ENCODE results near the gene EPSTI1.

Gene EPSTI1

DNA sequence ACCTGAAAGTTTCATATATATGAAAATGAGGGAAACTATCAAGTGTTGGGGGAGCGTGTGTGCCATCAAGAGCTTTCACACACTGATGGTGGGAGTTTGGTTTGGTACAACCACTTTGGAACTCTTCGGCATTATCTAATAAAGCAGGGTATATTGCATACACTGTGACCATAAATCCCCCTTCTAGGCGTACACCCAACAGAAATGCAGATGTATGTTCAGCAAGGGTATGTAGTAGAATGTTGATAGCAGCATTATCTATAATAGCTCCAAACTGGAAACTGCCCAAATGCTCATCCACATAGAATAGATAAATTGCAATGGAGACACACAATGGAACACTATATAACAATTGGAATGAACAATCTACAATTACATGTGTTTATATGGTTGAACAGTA, 139.9 kb downstream of the EPSTI1 start:
- TF ChIP-seq, protein P1, sequence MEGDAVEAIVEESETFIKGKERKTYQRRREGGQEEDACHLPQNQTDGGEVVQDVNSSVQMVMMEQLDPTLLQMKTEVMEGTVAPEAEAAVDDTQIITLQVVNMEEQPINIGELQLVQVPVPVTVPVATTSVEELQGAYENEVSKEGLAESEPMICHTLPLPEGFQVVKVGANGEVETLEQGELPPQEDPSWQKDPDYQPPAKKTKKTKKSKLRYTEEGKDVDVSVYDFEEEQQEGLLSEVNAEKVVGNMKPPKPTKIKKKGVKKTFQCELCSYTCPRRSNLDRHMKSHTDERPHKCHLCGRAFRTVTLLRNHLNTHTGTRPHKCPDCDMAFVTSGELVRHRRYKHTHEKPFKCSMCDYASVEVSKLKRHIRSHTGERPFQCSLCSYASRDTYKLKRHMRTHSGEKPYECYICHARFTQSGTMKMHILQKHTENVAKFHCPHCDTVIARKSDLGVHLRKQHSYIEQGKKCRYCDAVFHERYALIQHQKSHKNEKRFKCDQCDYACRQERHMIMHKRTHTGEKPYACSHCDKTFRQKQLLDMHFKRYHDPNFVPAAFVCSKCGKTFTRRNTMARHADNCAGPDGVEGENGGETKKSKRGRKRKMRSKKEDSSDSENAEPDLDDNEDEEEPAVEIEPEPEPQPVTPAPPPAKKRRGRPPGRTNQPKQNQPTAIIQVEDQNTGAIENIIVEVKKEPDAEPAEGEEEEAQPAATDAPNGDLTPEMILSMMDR (IDR thresholded peaks at IDR 0.05): no peak
- H3K27ac ChIP-seq: no peak overlapping the region
- H3K36me3 ChIP-seq (ENCODE audit: control insufficient read depth, insufficient read depth, low read length): no peaks in the 10 kb centered on the region
- H3K4me1 ChIP-seq: no peaks in the 10 kb centered on the region
- H3K27me3 ChIP-seq (ENCODE audit: control insufficient read depth, insufficient read depth, low read length): no peaks in the 10 kb centered on the region
- no peak overlapping the region for H2AFZ ChIP-seq
- H3K4me3 ChIP-seq (ENCODE audit: low read depth, low read length): no peak overlapping the region
- H3K9ac ChIP-seq: no peak overlapping the region
- H3K79me2 ChIP-seq: no peaks in the 10 kb centered on the region
- no peaks in the 10 kb centered on the region for H3K9me3 ChIP-seq (ENCODE audit: control insufficient read depth, low read length)
- no peak overlapping the region for H3K4me2 ChIP-seq (ENCODE audit: low read length)

DNA sequence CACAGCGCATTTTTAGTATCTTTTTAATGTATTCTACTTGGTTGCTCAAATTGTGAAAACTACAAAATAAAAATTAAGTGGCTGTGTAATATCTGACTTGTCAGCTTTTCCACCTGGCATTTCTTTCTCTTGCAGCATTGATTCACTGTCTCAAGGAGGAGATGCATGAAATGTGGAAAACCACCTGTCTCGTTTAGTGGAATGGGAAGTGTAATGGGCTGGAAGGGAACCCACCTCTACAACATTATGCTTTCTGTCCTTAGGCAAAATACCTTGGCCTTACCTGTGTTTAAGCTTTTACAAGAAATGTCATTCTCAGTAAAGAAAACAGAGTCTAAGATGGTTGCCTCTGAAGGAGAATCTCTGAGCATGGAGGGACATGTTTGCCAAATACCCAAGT, 142.8 kb downstream of the EPSTI1 start:
- no peak overlapping the region for H3K9ac ChIP-seq
- no peak overlapping the region for H3K4me3 ChIP-seq (ENCODE audit: low read depth, low read length)
- H3K27ac ChIP-seq: no peak overlapping the region
- H3K9me3 ChIP-seq (ENCODE audit: control insufficient read depth, low read length): no peaks in the 10 kb centered on the region
- H2AFZ ChIP-seq: no peak overlapping the region
- TF ChIP-seq, protein P1 (IDR thresholded peaks at IDR 0.05): no peak
- H3K79me2 ChIP-seq: no peaks in the 10 kb centered on the region
- no peaks in the 10 kb centered on the region for H3K4me1 ChIP-seq
- H3K36me3 ChIP-seq (ENCODE audit: control insufficient read depth, insufficient read depth, low read length): no peaks in the 10 kb centered on the region
- H3K4me2 ChIP-seq (ENCODE audit: low read length): no peak overlapping the region
- no peaks in the 10 kb centered on the region for H3K27me3 ChIP-seq (ENCODE audit: control insufficient read depth, insufficient read depth, low read length)

DNA sequence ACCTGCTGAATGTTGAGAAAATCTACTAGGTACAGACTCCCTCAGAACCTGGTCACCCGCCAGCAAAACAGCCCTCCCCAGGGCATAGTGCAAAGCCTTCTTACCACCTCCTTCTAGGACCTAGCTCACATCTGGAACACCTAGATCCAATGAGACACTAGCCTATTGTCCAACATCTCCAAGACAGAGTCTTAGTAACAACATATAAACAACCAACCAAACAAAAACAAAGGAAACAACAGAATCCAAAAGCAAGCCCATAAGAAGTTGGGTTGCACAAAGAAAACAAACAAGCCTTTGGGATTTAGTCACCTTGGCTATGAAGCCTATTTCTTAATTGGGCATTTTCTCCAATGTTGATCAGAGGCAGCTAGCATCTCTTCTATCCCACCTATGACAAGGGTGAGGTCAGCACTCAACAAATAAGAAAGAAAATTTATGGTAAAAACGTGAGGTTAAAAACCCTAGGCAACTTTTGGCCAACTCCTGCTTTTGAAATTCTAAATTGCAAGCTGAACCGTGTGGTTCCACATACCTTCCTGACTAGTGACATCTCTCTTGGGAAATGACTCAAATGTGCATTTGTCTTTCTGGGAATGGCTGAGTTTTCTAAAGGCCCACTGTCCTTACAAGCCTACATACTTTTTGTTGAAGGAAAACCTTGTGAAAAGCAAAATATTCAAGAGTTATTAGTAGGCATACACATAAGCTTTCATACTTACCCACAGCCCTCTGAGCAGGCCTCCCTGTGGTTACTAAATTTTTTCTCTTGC, 144.0 kb downstream of the EPSTI1 start:
- Histone ChIP-seq H3K79me2 (no peaks in the 10 kb centered on the region), H2AFZ (no peak overlapping the region), H3K36me3 (ENCODE audit: control insufficient read depth, insufficient read depth, low read length) (no peaks in the 10 kb centered on the region), H3K9me3 (ENCODE audit: control insufficient read depth, low read length) (no peaks in the 10 kb centered on the region), H3K27me3 (ENCODE audit: control insufficient read depth, insufficient read depth, low read length) (no peaks in the 10 kb centered on the region), H3K4me2 (ENCODE audit: low read length) (no peak overlapping the region), H3K27ac (no peak overlapping the region), H3K4me1 (no peaks in the 10 kb centered on the region), H3K9ac (no peak overlapping the region), H3K4me3 (ENCODE audit: low read depth, low read length) (no peak overlapping the region)
- TF ChIP-seq, protein P1 (IDR thresholded peaks at IDR 0.05): no peak

DNA sequence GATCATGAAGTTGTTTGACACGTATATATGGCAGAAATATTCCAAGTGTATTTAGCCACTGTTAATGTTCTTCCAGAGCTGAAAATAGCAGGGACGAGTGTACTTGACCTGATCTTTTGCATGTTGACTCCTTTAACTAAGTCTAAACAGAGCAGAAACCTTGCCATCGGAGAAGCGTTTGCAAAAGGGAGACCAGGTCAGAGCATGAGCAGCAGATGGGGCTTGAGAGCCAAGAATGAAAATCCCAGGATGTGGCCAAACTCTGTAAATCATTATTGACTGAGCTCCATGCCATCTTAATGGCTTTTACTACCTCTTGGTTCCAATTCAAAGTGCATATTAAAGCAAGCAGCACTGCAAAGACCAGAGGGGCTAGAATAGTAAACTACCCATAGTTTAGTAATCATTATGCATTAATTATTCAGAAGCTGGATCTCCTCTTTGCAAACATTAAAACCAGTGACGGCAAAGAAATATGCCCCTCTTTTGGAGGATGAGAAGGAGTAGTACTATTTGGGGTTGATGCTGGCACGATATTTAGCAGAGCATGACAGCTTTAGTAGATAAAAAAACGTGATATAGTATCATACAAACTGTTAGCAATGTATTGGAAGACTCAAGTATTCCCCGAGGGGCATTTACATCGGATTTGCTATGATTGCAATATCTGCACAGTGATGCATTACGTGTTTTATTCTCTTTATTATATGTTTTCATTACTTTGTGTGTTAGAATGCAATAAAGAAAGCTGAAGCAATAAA, 154.9 kb downstream of the EPSTI1 start:
- Histone ChIP-seq H2AFZ (no peak overlapping the region), H3K9ac (no peak overlapping the region), H3K79me2 (no peaks in the 10 kb centered on the region), H3K9me3 (ENCODE audit: control insufficient read depth, low read length) (peaks cover 2% of the 10 kb centered on the region), H3K4me2 (ENCODE audit: low read length) (no peak overlapping the region), H3K27me3 (ENCODE audit: control insufficient read depth, insufficient read depth, low read length) (no peaks in the 10 kb centered on the region), H3K36me3 (ENCODE audit: control insufficient read depth, insufficient read depth, low read length) (no peaks in the 10 kb centered on the region), H3K27ac (no peak overlapping the region), H3K4me1 (no peaks in the 10 kb centered on the region), H3K4me3 (ENCODE audit: low read depth, low read length) (no peak overlapping the region)
- TF ChIP-seq, protein P1 (IDR thresholded peaks at IDR 0.05): no peak

Measured in parathyroid adenoma (tissue), 2 donors.